ENCODE measurements around the gene NEU2. TPM values are rescaled to one million over a fixed set of nuclear protein-coding genes. Genes with fewer than 3 reads are reported as not detected.

NEU2 gene
- total RNA-seq, 1 donor from 2014 or later, result not detected

- Mint-ChIP-seq H3K27me3 (ENCODE audit: unreplicated experiment) (peaks cover 2% of the 10 kb centered on the region), H3K27ac (ENCODE audit: unreplicated experiment) (no peak overlapping the region), H3K36me3 (ENCODE audit: unreplicated experiment) (no peaks in the 10 kb centered on the region), H3K9me3 (ENCODE audit: unreplicated experiment) (peaks cover 9% of the 10 kb centered on the region), H3K4me1 (ENCODE audit: low read depth, unreplicated experiment) (peaks cover 7% of the 10 kb centered on the region), H3K4me3 (ENCODE audit: unreplicated experiment) (no peak overlapping the region)
- no peak for TF ChIP-seq CTCF (IDR thresholded peaks at IDR 0.05; ENCODE audit: partially characterized antibody, unreplicated experiment)
- DNase-seq, result no peak
Observed at GRCh38 chr2:233034091-233034882, 1.8 kb downstream of the NEU2 start.

- TF ChIP-seq CTCF (IDR thresholded peaks at IDR 0.05; ENCODE audit: partially characterized antibody, unreplicated experiment), result no peak
- DNase-seq, result no peak
- no peak overlapping the region for H3K27ac Mint-ChIP-seq (ENCODE audit: unreplicated experiment)
- H3K4me1 Mint-ChIP-seq (ENCODE audit: low read depth, unreplicated experiment), result peaks cover 7% of the 10 kb centered on the region
- no peaks in the 10 kb centered on the region for H3K36me3 Mint-ChIP-seq (ENCODE audit: unreplicated experiment)
- H3K9me3 Mint-ChIP-seq (ENCODE audit: unreplicated experiment), result peaks cover 9% of the 10 kb centered on the region
- no peak overlapping the region for H3K4me3 Mint-ChIP-seq (ENCODE audit: unreplicated experiment)
- H3K27me3 Mint-ChIP-seq (ENCODE audit: unreplicated experiment), result peaks cover 2% of the 10 kb centered on the region
Observed at GRCh38 chr2:233035426-233036161, 3.1 kb downstream of the NEU2 start.

- no peak for TF ChIP-seq CTCF (IDR thresholded peaks at IDR 0.05; ENCODE audit: partially characterized antibody, unreplicated experiment)
- H3K27me3 Mint-ChIP-seq (ENCODE audit: unreplicated experiment), result peaks cover 2% of the 10 kb centered on the region
- no peak overlapping the region for H3K4me3 Mint-ChIP-seq (ENCODE audit: unreplicated experiment)
- peaks cover 10% of the 10 kb centered on the region for H3K4me1 Mint-ChIP-seq (ENCODE audit: low read depth, unreplicated experiment)
- no peaks in the 10 kb centered on the region for H3K36me3 Mint-ChIP-seq (ENCODE audit: unreplicated experiment)
- DNase-seq, result no peak
- H3K9me3 Mint-ChIP-seq (ENCODE audit: unreplicated experiment), result peaks cover 9% of the 10 kb centered on the region
- H3K27ac Mint-ChIP-seq (ENCODE audit: unreplicated experiment), result peak overlapping the region; percentile 34
Observed at GRCh38 chr2:233036162-233036838, 3.8 kb downstream of the NEU2 start.

GRCh38 chr2:233037078-233037477 is 4.6 kb downstream of the NEU2 start:
- DNase-seq, result no peak
- peaks cover 2% of the 10 kb centered on the region for H3K27me3 Mint-ChIP-seq (ENCODE audit: unreplicated experiment)
- peaks cover 10% of the 10 kb centered on the region for H3K4me1 Mint-ChIP-seq (ENCODE audit: low read depth, unreplicated experiment)
- H3K4me3 Mint-ChIP-seq (ENCODE audit: unreplicated experiment), result no peak overlapping the region
- no peak for TF ChIP-seq CTCF (IDR thresholded peaks at IDR 0.05; ENCODE audit: partially characterized antibody, unreplicated experiment)
- H3K9me3 Mint-ChIP-seq (ENCODE audit: unreplicated experiment), result peaks cover 9% of the 10 kb centered on the region
- no peaks in the 10 kb centered on the region for H3K36me3 Mint-ChIP-seq (ENCODE audit: unreplicated experiment)
- no peak overlapping the region for H3K27ac Mint-ChIP-seq (ENCODE audit: unreplicated experiment)
